GM21717 (cell line): ENCODE measurements around the gene ALG2.

Experiments
- ATAC-seq: cut with Tn5 transposase; IDR thresholded peaks from one replicate; pipeline ENCODE4 v1.9.1; 2021; ENCODE audit warnings: mild to moderate bottlenecking, moderate library complexity; ENCODE audit not compliant: unreplicated experiment

ALG2 gene, protein sequence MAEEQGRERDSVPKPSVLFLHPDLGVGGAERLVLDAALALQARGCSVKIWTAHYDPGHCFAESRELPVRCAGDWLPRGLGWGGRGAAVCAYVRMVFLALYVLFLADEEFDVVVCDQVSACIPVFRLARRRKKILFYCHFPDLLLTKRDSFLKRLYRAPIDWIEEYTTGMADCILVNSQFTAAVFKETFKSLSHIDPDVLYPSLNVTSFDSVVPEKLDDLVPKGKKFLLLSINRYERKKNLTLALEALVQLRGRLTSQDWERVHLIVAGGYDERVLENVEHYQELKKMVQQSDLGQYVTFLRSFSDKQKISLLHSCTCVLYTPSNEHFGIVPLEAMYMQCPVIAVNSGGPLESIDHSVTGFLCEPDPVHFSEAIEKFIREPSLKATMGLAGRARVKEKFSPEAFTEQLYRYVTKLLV

DNA sequence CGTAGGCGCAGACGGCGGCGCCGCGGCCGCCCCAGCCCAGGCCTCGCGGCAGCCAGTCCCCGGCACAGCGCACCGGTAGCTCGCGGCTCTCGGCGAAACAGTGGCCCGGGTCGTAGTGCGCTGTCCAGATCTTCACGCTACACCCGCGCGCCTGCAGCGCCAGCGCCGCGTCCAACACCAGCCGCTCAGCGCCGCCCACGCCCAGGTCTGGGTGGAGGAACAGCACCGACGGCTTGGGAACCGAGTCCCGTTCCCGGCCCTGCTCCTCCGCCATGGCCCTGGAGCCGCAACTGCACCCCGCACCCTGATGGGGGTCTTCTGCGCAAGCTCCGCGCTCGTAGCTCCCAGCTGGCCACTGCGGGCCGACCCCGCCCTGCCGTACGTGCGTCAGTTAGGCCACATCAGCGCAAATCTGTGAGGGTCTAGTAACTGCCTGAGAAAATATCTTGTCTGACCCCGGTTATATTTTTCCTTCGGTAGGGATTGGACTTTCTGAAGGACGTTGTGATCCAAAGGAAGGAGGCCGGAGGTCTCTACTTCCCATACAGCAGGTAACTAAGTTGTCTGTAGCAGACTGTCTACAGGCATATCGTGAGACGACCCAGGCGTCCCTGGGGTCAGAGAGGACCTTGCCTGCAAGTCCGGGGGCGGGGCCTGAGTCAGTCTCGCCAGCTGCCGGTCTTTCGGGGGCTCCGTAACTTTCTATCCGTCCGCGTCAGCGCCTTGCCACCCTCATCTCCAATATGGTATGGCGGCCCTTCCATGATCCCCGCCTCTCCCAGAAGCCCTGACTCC is at the start of gene ALG2, which contains the start of gene SEC61B:
TSS of gene ALG2 (minus strand) at position 322 of the 795 bp plus-strand sequence. CDS start at position 274, 48 bp downstream.
TSS of gene SEC61B (plus strand) at position 662 of the 795 bp plus-strand sequence. CDS start at position 744, 82 bp downstream.
- ATAC-seq: peak; percentile 88

DNA sequence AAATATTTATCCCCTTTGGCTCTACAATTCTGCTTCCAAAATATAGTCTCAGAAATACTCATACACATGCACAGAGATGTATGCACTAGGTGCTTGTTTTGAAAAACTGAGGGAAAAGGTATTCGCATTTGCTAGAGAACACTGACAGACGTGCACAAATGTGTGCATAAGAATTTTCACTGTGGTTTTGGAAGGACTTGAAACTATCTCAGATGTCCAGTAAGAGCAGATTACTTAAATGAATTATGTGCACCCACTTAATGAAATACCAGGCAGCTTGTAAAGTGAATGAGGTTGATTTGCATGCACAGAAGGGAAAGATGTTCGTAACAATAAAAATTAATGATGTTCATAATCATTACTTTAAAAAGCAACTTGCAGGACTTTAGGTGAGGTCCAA is 48.7 kb upstream of the ALG2 start:
- ATAC-seq: no peak

DNA sequence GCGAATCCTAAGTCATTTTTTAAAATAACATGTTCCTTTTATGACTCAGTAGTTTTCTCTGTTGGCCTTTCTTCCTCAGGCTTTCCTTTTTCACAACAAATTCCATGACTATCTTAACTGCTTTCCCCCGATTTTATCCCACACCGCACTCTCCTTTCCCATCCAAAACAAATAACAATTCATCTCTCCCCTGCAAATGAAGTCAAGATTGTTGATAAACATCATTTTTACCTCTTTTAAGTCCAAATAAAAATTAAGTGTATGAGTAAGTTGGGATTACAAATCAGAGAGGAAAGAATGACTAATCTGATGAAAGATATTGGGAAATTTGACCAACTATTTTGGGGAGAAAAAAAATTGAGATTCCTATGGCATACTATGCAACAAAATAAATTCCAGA is 47.7 kb upstream of the ALG2 start:
- ATAC-seq: no peak

DNA sequence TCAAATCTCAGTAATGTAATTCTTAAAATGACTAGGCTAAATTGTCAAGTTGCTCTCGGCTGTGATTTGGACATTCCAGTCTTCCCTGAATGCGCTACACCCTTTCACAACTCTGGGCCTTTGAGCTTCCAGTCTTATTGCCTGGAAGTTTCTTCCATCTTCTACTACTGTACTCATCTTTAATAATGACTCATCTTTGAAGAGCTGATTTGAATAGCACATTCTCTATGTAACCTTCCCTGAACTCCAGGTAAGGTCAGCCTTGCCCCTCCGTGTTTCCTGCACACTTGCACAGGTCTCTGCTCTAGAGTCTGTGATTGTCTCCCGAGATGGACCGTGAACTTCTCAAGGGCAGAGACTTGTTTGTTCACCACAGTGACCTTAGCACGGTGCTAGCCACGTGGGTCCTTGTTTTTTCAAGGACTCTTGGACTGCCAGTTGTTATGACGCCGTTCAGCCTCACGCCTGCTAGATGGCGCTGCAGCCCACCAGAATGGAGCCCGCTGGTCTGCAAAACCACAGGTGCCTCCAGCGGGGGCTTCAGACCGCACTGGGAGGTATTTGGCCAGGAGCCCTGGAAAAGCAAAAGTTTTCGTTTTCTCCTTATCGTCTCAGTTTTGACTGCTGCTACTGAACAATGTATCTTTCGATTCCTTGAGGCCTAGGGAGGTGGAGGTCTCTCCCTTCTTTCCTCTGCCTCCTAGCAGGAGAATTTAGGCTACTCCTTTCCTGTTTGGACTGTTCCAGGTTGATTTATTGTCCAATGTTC is 44.7 kb upstream of the ALG2 start:
- ATAC-seq: peak; percentile 64

DNA sequence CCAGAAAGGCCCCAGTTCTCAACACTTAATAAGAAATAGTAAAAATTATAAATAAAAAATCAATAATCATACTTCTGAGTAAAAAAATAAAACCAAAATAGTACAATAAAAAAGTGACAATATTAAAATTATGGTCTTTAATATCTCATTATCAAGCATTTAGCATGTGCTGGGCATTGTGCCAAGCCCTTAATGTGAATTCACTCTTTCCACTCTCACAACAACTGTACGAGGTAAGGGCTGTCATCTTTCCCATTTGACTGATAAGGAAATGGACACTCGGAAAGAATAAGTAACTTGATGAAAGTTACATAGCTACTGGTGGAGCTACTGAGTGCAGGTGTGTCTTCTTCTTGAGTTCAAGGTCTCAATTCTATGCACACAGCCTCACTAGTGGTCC is 43.9 kb upstream of the ALG2 start:
- no peak for ATAC-seq

DNA sequence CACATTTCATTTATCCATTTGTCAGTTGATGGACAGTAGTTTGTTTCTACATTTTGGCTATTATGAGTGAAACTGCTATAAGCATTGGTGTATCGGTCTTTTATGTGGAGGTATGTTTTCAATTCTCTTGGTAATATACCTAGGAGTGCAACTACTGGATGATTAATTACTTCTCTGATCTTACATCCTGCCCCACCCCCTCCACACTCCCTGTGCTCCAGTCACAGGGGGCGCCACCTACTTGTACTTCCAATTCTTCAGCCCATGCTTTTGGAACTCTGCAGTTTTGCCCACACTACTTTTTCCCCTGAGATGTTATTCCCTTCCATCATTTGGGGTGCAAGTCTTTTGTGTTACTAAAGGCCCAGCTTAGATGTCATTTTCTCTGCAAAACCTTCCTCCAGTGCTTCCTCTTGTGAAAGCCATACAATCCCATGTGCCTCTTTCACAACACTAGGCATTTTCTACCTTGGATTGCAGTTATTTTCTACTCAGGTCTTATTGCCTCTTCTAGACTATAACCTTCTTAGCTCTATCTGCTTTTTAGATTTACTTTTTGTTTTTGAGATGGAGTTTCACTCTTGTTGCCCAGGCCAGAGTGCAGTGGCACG is 42.4 kb upstream of the ALG2 start:
- ATAC-seq: no peak

DNA sequence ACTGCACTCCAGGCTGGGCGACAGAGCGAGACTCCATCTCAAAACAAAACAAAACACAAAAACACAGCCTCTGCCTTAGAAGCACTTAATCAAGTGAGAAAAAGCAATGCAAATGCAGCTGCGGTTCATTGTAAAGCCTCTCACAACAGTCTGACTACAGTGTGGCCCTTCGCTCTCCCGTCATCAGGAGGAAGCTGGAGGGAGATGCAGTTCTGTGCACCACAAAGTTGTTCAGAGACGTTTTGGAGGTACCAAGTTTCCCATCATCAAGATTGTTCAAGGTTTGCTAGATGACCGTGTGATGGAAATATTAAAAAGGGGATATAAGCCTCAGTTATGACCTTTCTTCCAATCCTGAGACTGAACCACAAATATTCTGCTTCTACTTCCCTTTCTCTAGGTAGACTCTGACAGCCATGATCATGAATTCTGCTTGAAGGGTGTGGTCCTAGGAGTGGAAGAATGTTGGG is 41.2 kb upstream of the ALG2 start:
- peak; percentile 57 for ATAC-seq

DNA sequence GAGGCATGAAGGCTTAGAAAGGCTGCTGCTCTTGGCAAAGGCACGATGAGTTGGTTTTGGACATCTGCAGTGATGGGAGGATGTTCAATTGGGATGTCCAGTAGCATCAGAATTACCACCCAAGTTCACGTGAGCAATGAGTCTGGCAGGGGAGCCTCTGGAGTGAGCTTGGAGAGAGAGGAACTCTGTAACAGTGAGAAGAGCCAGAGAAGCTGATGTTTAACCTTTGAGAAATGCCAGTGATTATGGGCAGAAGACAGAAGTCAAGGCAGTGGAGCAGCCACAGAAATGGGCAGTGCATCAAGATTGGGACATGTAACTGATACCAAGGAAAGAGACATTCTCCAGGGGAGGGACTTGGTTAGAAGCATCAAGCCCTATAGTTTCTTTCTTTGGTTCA is 40.2 kb upstream of the ALG2 start:
- no peak for ATAC-seq

DNA sequence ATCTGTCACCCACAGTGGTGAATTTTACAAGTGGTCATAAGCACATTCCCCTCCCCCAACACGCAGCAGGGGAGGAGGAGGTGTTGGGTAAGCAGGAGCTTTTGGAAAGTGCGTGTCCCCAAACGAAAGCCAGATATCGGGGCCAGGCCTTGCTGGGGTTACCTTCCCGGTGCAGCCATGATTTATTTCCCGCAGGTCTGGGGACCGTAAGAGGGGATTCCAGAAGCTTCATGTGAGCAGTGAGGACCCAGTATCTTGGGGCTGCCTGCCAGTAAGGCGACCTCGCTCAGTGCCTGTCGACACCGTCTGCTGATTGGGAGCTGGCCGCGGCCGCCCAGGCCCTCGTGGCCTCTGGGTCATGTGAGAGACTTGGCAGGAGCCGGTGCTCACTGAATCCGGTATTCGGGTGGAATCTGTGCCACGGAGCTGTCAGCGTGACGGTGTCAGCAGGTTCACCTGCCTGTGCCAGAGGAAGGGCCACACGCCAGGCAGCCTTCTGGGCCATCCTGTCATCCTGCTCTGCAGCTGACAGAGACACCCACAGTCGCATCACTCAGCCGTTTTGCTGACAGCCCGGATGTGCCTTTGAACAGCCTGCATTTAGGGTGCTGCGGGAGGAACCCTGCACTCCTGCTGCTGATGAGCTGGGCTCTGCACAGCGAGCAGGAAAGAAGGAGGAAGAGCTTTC is 37.6 kb upstream of the ALG2 start:
- ATAC-seq: no peak

DNA sequence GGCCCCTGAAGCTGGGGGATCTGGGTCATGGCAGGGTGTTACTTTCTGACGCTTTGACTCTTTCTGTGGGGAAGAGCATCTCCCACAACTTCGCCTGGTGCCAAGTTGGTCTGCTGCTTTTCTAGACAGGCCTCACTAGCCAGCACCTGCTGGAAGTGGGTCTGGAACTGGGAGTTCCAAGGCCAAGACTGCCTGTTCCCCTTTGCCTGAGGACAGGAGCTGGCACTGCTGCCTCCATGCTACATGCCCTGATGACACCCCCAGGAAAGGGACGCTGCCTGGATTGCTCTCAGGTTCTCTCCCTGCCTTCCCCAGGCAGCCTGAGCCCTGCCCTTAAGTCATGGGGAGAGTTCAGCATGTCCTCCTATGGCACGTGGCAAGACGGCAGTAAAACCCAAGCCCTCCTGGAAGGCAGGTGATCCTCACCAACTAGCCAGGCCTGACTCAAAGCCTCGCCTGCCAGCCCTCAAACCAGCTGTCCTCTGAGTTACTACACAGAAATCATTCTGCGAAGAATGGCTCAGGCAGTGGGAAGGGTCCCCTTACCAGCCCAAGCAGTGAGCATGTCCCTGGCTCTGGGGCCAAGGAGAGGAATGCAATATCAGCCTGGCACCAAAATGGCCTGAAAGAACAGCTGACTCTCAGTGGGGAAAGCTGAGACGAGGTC is 36.1 kb upstream of the ALG2 start:
- no peak for ATAC-seq

DNA sequence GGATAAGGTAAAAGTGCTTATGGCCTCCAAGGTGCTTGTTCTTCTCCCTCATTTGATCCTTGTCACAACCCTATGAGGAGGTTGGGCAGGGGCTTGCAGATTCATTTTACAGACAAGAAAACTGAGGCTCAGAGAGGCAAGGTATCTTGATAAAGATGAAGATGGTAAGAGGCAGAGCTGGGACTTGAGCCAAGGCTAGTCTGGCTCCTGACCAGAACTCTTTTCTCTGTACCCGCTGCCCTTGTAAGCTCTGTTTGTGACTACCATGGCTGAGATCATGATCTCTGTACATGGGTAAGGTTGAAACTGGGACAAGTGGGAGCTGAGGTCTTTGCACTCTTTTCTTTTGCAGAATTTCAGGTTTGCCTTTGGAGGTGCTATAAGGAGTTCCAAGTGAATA is 33.9 kb upstream of the ALG2 start:
- no peak for ATAC-seq

DNA sequence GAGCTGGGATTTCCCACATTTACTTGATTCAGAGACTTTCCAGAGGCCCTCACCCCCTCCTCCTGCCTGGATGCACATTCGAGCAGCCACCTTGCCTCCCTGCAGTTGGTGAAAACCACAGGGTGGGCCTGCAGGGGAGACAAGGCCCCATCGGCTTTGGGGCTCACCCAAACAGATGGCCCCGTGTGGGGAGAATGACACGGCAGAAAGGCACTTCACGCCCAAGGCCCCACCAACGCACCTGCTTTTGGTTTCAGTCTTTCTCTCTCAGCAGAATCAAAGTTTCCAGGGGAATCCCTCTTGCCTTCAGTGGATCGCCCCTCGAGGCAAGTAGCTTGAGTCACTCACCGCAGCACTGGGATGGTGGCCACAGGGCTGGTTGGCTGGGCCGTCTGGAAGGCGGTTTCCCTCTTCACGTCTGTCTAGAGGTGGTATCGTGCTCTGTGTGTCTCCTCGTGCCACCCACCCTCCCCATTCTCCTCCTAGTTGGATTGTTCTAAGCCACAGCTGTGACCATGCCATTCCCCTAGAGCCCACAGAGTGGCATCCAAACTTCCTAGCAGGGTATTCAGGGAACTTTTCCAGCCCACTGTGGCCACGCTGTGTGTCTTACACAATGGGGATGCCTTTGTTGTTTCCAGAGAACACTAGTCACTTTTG is 32.2 kb upstream of the ALG2 start:
- ATAC-seq: peak; percentile 81

DNA sequence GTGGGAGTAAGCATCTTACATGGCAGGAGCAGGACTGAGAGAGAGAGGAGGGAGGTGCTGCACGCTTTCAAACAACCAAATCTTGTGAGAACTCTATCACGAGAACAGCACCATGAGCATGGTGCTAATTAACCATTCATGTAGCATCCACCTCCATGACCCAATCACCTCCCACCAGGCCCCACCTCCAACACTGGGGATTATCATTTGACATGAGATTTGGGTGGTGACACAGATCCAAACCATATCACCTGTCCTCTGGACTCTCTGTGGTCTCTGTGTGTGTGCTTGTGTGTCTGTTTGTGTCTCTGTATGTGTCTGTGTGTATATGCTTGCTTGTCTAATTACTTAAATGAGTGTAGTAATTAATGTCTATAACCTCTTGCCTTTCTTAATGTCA is 31.4 kb upstream of the ALG2 start:
- peak; percentile 33 for ATAC-seq

DNA sequence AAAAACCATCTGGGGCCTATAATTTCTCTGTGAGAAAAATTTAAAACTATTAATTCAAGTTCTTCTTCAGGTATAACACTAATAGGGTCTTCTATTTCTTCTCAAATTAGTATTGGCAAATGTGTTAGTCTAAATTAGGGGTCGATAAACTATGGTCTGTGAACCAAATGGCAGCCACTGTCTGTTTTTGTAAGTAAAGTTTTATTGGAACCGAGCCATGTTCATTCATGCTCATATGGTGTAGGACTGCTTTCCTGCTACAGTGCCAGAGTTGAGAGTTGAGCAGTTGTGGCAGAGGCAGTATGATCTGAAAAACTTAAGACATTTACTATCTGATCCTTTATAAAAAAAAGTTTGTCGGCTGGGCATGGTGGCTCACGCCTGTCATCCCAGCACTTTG is 29.4 kb upstream of the ALG2 start:
- ATAC-seq: no peak

DNA sequence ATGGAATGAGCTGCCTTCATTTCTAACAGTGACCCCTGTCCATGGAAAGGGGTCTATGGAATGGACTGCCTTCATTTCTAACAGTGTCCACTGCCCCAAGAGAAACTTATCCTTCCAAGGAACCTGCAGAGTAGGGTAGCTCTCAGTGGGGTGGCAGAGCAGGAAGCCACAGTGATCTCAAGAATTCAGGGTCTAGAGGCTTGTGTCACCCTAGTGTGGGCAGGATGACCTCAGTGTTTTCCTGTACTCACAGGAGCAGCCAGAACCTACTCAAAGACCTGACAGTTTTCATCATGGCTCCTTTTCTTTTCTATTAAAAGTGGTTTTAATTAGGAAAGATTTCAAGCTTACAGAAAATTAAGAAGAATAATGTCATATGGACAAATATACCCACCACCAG is 27.9 kb upstream of the ALG2 start:
- no peak for ATAC-seq

DNA sequence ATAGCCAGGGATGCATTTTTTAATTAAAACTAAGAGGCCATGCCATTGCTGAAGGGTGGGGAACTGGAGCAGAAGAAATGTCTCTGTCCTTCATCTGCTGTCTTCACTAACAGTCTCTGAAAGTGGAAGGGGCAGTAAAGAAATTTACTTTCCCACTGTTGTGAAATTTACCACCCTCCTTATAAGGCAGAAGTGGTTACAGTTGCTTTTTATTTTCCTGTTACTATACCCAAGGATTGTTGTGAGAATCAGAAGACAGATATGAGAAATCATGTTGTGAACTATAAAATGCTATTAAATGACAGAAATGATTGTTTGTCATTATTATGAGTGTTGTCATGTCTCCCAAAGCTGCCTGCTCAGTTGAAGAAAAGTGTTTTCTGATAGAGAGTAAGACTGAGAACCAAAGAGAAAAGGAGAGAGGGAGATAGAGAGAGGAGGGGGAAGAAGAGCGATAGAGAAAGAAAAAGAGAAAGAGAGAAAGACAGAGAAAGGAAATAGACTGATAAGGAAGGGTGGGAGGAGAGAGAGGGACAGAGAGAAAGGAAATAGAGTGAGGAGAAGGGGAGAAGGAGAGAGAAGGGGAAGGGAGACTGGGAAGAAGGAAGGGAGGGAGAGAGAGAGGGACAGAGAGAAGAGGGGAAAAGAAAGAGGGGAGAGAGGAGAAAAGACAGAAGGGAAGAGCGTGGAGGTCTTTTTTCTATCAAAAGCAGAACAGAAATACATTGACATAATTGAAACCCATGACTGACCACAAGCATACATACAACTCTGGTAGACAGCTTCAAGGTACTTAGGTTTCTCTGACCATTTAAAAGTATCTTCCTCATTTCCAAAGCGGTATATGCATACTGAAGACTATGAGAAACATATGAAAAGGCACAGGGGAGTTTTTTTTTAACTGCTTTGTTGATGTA is 22.9 kb upstream of the ALG2 start:
- peak; percentile 90 for ATAC-seq

DNA sequence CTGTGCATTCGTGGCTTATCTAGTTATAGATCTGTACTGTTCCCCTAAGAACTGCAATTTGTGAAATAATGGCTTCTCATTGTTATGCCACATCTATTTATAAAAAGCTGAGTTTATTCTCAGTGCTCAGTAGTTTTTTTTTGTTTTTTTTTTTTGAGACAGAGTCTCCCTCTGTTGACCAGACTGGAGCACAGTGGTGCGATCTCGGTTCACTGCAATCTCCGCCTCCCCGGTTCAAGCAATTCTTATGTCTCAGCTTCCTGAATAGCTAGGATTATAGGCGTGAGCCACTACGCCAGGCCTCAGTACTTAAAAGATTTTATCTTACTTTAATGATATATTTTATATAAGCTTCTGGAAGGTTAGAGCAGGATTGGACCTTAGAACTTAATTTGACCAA is 19.4 kb upstream of the ALG2 start:
- no peak for ATAC-seq
